Neural progenitor cell (in vitro differentiated cells): Measurements from ENCODE around the gene GARIN1A. TPM values are rescaled to one million over a fixed set of nuclear protein-coding genes. Genes with fewer than 3 reads are reported as not detected.
"Not testable (repeated sequence)": the region's sequence is repeated elsewhere in the genome, so short reads cannot be mapped to it uniquely, and the experiment has no call there.

ENCODE experiments used
- DNase-seq: peaks from one replicate; pipeline ENCODE4 v3.0.0-alpha.2; 2016; ENCODE audit warnings: low spot score
- H2AFZ ChIP-seq: fragments of 200-600 bp; sonication (generic); replicated peaks from 2 replicates; pipeline ENCODE4 v1.6.1; 2016; ENCODE audit warnings: antibody characterized with exemption
- H3F3A ChIP-seq: fragments of 200-600 bp; sonication (generic); 2 replicates; pipeline ENCODE4 v1.6.1; 2016; ENCODE audit warnings: antibody characterized with exemption, low read depth
- H3K27ac ChIP-seq: fragments of 200-600 bp; sonication (generic); 2 replicates; pipeline ENCODE4 v1.5.1; 2016; ENCODE audit warnings: mild to moderate bottlenecking
- H3K27me3 ChIP-seq: fragments of 200-600 bp; sonication (generic); 2 replicates; pipeline ENCODE4 v1.6.1; 2016; ENCODE audit warnings: mild to moderate bottlenecking, moderate library complexity
- H3K36me3 ChIP-seq: fragments of 200-600 bp; sonication (generic); 2 replicates; pipeline ENCODE4 v1.5.1; 2016
- H3K4me1 ChIP-seq: fragments of 200-600 bp; sonication (generic); 2 replicates; pipeline ENCODE4 v1.6.1; 2016; ENCODE audit warnings: mixed run types
- H3K4me2 ChIP-seq: fragments of 200-600 bp; sonication (generic); 2 replicates; pipeline ENCODE4 v1.6.1; 2016
- H3K4me3 ChIP-seq: fragments of 200-600 bp; sonication (generic); 2 replicates; pipeline ENCODE4 v1.5.1; 2016
- H3K79me2 ChIP-seq: fragments of 200-600 bp; sonication (generic); 2 replicates; pipeline ENCODE4 v1.6.1; 2016; ENCODE audit warnings: low read depth
- H3K9ac ChIP-seq: fragments of 200-600 bp; sonication (generic); 2 replicates; pipeline ENCODE4 v1.6.1; 2016
- H3K9me3 ChIP-seq: fragments of 200-600 bp; sonication (generic); 2 replicates; pipeline ENCODE4 v1.5.1; 2016; ENCODE audit warnings: low read depth
- H4K20me1 ChIP-seq: fragments of 200-600 bp; sonication (generic); 2 replicates; pipeline ENCODE4 v1.6.1; 2016; ENCODE audit warnings: low read depth
- H3K27ac Mint-ChIP-seq: 3 replicates; pipeline ENCODE4 v1.8.0; 2021; ENCODE audit warnings: mixed read lengths
- H3K27me3 Mint-ChIP-seq: 2 replicates; pipeline ENCODE4 v1.8.0; 2022; ENCODE audit warnings: low read depth, mild to moderate bottlenecking, inconsistent platforms, moderate library complexity, mixed read lengths; ENCODE audit not compliant: insufficient read depth
- H3K36me3 Mint-ChIP-seq: 3 replicates; pipeline ENCODE4 v1.8.0; 2021; ENCODE audit warnings: mixed read lengths
- H3K4me1 Mint-ChIP-seq: 3 replicates; pipeline ENCODE4 v1.8.0; 2021; ENCODE audit warnings: mixed read lengths
- H3K4me3 Mint-ChIP-seq: 3 replicates; pipeline ENCODE4 v1.8.0; 2021; ENCODE audit warnings: mild to moderate bottlenecking, moderate library complexity, mixed read lengths
- H3K9me3 Mint-ChIP-seq: 3 replicates; pipeline ENCODE4 v1.8.0; 2020; ENCODE audit warnings: mixed read lengths
- EZH2 ChIP-seq: fragments of 200-600 bp; sonication (generic); IDR thresholded peaks from 2 replicates; pipeline ENCODE4 v1.6.1; 2017; ENCODE audit warnings: antibody characterized with exemption, mild to moderate bottlenecking, moderate library complexity
- EZH2phosphoT487 ChIP-seq: fragments of 200-600 bp; sonication (generic); IDR thresholded peaks from 2 replicates; pipeline ENCODE4 v1.6.1; 2017; ENCODE audit warnings: antibody characterized with exemption
- total RNA-seq: library from RNA; depleted of rRNA; stranded (reverse); fragments of >200 nt; gene quantifications from 2 replicates; pipeline ENCODE4 v1.2.3, GENCODE V29; 2015; ENCODE audit warnings: low replicate concordance
- TF ChIP-seq, protein P1 (sequence below): fragments of 200-600 bp; sonication (generic); IDR thresholded peaks from 2 replicates; pipeline ENCODE4 v1.5.1; 2017; ENCODE audit warnings: antibody characterized with exemption, mild to moderate bottlenecking

Gene GARIN1A
- total RNA-seq, 1 donor from 2014 or later, result not detected

DNA sequence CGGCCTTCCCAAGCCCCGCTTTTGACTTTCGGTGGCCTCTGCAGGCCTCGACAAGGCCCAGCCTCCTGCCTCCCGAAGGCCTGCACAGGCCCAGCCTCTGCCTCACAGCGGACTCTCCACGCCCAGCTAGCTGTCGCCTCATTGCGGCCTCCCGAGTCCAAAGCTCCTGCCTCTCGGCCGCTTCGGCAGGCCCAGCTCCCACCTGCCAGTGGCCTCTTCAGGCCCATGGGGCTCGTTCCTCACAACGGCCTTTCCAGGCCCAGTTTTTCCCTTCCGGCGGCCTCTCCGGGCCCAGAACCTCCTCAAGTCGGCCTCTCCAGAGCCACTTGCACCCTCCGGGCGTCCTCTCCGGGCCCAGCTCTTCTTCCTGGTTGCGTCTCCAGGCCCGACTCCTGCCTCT lies 19.5 kb upstream of the GARIN1A start:
- not testable (repeated sequence) for H3K79me2 ChIP-seq, H3K27me3 Mint-ChIP-seq, H3K27ac ChIP-seq, H3F3A ChIP-seq, H3K4me1 ChIP-seq, H3K4me1 Mint-ChIP-seq, H3K4me3 Mint-ChIP-seq, H3K4me3 ChIP-seq, H3K36me3 Mint-ChIP-seq, H3K36me3 ChIP-seq, H3K9me3 ChIP-seq, H3K9me3 Mint-ChIP-seq, H2AFZ ChIP-seq, H3K4me2 ChIP-seq, H3K27ac Mint-ChIP-seq, H4K20me1 ChIP-seq, H3K27me3 ChIP-seq, DNase-seq, H3K9ac ChIP-seq

DNA sequence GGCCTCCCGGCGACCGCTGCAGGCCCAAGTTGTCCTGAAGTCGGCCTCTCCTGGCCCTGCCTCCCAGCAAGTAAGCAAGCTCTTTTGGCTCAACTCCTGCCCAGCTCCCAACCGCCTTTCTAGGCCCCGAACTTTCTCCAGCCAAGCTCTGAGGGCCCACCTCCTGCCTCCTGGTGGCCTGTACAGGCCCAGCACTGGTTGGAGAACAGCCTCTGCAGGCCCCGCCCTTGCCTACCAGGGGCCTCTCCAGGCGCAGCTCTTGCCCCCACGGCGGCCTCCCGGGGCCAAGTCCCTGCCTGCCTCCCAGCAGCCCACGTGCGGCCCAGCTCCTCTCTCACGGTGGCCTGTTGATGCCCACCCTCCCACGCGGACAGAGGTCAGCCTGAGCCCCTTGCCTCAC lies 18.9 kb upstream of the GARIN1A start:
- H3K4me1 ChIP-seq, H3F3A ChIP-seq, H3K27ac Mint-ChIP-seq, H3K4me2 ChIP-seq, H3K36me3 ChIP-seq, H3K9me3 ChIP-seq, DNase-seq, H3K4me3 ChIP-seq, H3K4me1 Mint-ChIP-seq, H3K27ac ChIP-seq, H4K20me1 ChIP-seq, H3K4me3 Mint-ChIP-seq, H3K9ac ChIP-seq, H3K27me3 Mint-ChIP-seq, H3K9me3 Mint-ChIP-seq, H2AFZ ChIP-seq, H3K79me2 ChIP-seq, H3K27me3 ChIP-seq, H3K36me3 Mint-ChIP-seq: not testable (repeated sequence)

DNA sequence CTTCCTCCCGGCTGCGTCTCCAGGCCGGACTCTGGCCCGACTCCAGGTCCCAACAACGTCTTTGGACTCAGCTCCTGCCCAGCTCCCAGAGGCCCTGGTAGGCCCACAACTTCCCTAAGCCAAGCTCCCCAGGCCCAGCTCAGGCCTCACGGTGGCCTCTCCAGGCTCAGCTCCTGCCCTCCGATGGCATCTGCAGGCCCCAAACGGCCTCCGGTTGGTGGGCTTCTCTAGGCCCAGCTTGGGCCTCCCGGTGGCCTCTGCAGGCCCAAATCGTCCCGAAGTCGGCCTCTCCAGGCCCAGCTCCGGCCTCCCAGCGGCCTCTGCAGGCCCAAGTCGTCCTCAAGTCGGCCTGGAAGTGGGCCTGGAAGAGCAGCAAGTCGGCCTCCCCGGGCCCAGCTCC lies 18.0 kb upstream of the GARIN1A start:
- not testable (repeated sequence) for H3K4me1 Mint-ChIP-seq, H3K4me3 Mint-ChIP-seq, H3K4me1 ChIP-seq, H4K20me1 ChIP-seq, H3K4me2 ChIP-seq, H2AFZ ChIP-seq, H3K27ac Mint-ChIP-seq, H3K36me3 ChIP-seq, H3K9me3 Mint-ChIP-seq, H3K9me3 ChIP-seq, H3K27me3 Mint-ChIP-seq, H3K36me3 Mint-ChIP-seq, DNase-seq, H3K9ac ChIP-seq, H3F3A ChIP-seq, H3K79me2 ChIP-seq, H3K27ac ChIP-seq, H3K27me3 ChIP-seq, H3K4me3 ChIP-seq

DNA sequence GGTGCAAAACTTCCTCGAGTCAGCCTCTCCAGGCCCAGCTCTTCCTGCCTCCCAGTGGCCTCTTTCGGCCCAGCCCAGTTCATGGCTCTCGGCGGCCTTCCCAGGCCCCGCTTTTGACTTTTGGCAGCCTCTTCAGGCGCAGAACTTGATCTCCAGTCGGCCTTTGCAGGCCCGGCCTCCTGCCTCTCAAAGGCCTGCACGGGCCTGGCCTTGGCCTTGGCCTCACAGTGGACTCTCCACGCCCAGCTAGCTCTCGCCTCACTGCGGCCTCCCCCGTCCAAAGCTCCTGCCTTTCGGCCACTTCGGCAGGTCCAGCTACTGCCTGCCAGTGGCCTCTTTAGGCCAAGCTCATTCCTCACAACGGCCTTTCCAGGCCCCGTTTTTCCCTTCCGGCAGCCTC lies 17.6 kb upstream of the GARIN1A start:
- not testable (repeated sequence) for H3K4me2 ChIP-seq, H3K27ac ChIP-seq, H3K9me3 Mint-ChIP-seq, H3K9ac ChIP-seq, H4K20me1 ChIP-seq, H3K4me1 ChIP-seq, H3K27ac Mint-ChIP-seq, H3K27me3 Mint-ChIP-seq, H3K9me3 ChIP-seq, H3K36me3 ChIP-seq, H3K27me3 ChIP-seq, H3K4me1 Mint-ChIP-seq, H3K36me3 Mint-ChIP-seq, H3K79me2 ChIP-seq, H3K4me3 Mint-ChIP-seq, DNase-seq, H3K4me3 ChIP-seq, H3F3A ChIP-seq, H2AFZ ChIP-seq

DNA sequence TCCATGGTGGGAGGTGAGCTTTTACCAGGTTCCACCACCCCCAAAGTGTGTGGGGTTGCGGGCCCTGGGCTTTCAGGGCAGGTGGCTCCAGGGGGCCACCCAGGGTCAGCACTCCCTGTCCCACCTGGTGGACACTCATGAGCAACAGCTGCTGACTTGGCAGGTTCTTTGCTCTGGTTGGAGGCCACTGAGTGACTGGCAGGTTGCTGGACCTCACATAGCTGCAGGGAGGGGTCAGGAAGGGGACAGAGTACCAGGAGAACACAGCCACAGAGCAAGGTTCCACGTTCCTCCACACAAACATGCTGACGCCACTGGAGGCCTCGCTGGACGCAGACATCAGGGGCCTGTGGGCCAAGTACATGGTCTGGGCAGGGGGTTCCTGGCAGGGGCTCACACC lies 13.7 kb upstream of the GARIN1A start:
- H2AFZ ChIP-seq, H3K4me3 ChIP-seq, H3K27ac Mint-ChIP-seq, H3K4me1 ChIP-seq, H3K4me2 ChIP-seq, H3K27me3 Mint-ChIP-seq, H3K9ac ChIP-seq, H3F3A ChIP-seq, DNase-seq, H3K27me3 ChIP-seq, H3K27ac ChIP-seq, H4K20me1 ChIP-seq, H3K4me1 Mint-ChIP-seq, H3K36me3 ChIP-seq, H3K4me3 Mint-ChIP-seq, H3K79me2 ChIP-seq: not testable (repeated sequence)
- H3K36me3 Mint-ChIP-seq, result peaks cover 22% of the 10 kb centered on the region
- H3K9me3 ChIP-seq, result peaks cover 13% of the 10 kb centered on the region
- peaks cover 27% of the 10 kb centered on the region for H3K9me3 Mint-ChIP-seq

DNA sequence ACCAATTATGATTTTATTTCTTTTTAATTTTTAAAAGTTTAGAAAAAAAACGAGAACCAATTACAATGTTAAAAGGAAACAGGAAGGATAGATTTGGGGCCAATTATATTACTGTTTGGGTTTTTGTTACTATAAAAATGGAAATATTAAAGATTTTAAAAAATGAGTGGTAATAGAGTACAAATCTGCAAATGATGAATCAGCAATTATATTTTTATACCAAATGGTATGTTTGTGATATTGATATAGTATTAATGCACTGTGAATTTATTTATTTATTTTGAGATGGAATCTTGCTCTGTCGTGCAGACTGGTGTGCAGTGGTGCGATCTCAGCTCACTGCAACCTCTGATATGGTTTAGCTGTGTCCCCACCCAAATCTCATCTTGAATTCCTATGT lies 11.5 kb upstream of the GARIN1A start:
- Histone ChIP-seq H3K36me3 (no peaks in the 10 kb centered on the region), H3K9me3 (peaks cover 13% of the 10 kb centered on the region), H3F3A (no peaks in the 10 kb centered on the region), H3K27me3 (no peaks in the 10 kb centered on the region), H4K20me1 (no peaks in the 10 kb centered on the region), H3K9ac (no peak overlapping the region), H2AFZ (no peak overlapping the region), H3K4me3 (no peak overlapping the region), H3K4me2 (no peak overlapping the region), H3K79me2 (no peaks in the 10 kb centered on the region), H3K27ac (no peak overlapping the region), H3K4me1 (no peaks in the 10 kb centered on the region)
- H3K4me3 Mint-ChIP-seq, result no peak overlapping the region
- TF ChIP-seq EZH2phosphoT487 (no peak), EZH2 (no peak)
- TF ChIP-seq, protein P1, sequence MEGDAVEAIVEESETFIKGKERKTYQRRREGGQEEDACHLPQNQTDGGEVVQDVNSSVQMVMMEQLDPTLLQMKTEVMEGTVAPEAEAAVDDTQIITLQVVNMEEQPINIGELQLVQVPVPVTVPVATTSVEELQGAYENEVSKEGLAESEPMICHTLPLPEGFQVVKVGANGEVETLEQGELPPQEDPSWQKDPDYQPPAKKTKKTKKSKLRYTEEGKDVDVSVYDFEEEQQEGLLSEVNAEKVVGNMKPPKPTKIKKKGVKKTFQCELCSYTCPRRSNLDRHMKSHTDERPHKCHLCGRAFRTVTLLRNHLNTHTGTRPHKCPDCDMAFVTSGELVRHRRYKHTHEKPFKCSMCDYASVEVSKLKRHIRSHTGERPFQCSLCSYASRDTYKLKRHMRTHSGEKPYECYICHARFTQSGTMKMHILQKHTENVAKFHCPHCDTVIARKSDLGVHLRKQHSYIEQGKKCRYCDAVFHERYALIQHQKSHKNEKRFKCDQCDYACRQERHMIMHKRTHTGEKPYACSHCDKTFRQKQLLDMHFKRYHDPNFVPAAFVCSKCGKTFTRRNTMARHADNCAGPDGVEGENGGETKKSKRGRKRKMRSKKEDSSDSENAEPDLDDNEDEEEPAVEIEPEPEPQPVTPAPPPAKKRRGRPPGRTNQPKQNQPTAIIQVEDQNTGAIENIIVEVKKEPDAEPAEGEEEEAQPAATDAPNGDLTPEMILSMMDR, result no peak
- DNase-seq, result no peak
- no peaks in the 10 kb centered on the region for H3K4me1 Mint-ChIP-seq
- H3K36me3 Mint-ChIP-seq, result peaks cover 25% of the 10 kb centered on the region
- H3K27ac Mint-ChIP-seq, result no peak overlapping the region
- H3K9me3 Mint-ChIP-seq, result peaks cover 27% of the 10 kb centered on the region
- peaks cover 10% of the 10 kb centered on the region for H3K27me3 Mint-ChIP-seq
